ENCODE results near the gene SLC30A7.

DNA sequence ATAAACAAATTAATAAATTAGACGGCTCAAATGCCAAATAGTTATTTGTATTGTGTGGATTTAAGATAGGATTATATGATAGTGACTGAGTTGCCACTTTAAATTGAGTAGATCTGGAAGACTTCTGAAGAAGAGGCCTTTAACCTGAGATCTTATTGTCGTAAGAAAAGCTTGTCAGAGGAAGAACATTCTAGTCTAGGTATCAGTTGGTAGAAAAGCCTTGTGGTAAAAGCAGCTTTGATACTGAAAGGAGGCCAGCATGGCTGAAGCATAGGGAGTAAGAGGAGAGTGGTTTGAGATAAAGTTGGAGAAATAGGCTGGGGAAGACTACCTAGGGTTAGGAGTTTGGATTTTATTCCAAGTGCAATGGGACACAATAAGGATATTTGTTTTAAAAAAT lies 29.1 kb downstream of the SLC30A7 start:
- TF ChIP-seq ZNF8 (CRISPR knock-in tag; IDR thresholded peaks at IDR 0.05) = no peak
- no peak for TF ChIP-seq TCF4 (CRISPR knock-in tag; IDR thresholded peaks at IDR 0.05; ENCODE audit: borderline replicate concordance)
